ENCODE data around the gene ST6GALNAC5.
"Not testable (repeated sequence)": the region's sequence is repeated elsewhere in the genome, so short reads cannot be mapped to it uniquely, and the experiment has no call there.

The ST6GALNAC5 gene

DNA sequence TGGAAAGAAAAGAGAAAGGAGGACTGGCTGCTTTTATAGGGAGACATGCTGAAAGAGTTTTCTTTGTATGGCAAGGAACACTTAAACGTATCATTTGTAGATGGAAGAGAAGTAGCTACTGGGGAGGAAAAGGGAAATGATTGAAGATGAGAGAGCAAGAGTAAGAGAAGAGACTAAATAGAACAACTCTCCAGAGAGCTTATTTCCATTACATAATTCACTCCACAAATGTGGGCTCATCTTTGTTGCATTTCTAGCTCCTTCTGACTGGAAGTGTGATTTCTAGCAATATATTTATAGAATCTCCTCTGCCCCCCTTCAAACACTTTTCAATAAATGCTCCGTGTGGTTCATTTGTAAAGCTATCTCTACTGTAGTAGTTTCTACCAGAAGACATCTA is 71.0 kb downstream of the ST6GALNAC5 start:
- DNase-seq (ENCODE audit: low spot score): no peak

DNA sequence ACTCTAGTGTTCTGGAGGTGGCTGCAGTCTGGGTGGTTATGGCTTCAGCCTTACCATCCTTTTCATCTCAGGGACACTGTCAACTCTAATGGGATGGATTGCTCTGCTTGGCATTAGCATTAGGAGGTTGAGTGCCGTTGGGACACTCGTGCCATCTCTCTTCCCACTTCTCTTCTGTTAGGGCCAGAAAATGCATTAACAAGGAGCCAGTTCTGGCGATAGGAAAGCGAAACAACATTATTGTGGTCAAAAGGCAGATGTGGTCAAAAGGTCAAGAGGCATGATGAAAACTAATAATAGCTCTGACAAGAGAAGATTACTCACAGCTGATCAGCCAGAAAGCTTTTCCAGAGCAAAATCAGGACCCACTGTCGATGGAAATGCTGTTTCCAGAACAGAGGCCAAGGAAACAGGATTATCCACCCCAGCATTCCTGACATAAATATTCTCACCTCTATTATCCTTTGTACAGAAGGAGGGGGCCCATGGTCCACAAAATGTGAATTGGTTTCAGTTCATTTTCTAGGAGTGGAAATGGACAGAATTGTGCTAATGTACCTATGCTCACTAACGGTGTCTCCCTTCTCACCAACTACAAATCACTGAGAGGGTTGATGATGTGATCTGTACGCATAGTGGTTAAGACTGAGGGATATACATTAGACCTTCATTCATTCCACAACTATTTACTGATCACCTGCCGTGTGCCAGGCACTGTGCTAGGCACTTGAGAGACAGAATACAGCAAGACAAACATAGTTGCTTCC is 72.0 kb downstream of the ST6GALNAC5 start:
- DNase-seq (ENCODE audit: low spot score): no peak

DNA sequence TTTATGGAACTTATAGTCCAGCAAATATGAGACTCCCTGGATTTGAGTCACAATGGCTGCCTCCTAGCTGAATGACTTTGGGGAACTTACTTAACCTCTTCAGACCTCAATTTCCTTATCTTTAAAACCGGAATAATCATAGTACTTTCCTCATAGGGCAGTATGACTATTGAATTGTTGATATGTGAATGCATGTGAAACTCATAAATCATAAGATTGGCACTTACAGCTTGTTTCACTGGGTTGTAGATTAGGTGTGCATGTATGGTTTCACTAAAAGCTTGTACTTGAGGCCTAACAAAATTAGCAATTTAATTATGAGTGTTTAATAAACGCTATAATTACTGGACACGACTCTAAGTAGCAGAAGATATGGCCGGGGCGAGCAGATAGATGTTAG is 72.5 kb downstream of the ST6GALNAC5 start:
- DNase-seq (ENCODE audit: low spot score): no peak

DNA sequence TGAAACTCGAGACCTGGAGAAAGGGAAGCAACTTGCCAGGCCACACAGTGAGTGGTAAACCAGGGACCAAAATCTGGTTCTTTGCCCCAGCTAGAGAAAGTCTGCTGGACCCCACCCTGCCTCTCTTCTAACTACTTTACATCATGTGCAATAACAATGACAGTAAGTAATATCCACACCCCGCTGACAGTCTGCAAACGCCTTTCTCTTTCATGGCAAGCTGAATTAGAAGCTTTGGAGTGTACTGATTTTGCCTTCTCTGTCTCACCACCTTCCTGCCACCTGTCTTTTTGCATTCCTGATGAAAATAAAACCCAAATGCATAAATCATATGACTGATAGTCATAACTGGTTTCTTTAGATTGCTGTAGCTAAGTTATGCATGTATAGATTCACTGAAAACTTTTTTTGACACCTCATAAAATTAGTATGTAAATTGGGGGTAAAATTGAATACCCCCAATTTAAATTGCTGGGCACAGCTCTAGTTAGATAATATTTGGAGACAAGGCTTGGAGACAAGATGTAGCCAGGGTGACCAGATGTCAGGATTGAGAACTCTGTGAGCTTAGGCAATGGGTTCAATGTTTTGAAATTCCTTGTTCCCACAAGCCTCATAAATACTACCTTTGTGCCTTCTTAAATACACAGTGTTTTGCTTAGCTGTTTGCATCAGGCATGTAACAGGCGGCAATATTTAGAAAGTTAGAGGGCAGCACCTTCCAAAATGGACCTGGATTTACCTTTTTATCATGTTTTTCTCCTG is 73.5 kb downstream of the ST6GALNAC5 start:
- DNase-seq (ENCODE audit: low spot score): no peak

DNA sequence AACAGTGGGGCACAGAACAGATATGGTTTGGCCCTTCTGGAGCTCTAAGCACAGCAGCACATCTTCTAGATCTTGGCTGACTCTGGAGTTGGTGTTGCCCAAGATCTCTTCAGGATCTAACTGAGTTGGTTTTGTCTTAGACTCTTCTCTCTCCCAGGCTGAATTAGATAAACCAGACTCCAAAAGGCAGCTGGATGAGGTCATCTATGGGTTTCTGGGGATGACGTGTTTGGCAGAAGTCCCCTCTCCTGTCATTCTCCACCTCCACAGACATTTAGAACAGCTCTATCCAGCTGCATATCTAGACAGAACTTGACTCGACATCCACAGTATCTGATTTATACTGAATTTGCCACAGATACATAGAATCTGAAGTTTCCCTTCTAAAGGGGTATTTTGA is 75.3 kb downstream of the ST6GALNAC5 start:
- DNase-seq (ENCODE audit: low spot score): no peak

DNA sequence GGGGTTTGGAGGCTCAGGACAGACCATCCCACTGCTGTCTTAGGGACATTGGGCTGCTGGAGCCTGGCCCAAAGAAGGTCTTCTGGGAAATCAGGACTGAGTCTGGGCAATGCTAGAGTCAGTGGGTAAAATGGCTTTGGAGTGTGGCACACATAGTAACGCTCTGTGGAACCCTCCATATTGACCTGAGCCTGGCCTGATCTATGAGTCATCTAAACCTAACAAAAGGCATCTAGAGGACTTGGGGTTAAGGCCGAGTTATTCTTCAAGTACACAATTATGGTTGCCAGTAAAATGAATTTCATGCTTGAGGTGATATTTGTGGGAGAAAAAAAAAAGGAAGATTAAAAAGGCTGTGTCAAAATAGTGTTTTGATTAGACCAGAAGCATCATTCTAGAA is 77.7 kb downstream of the ST6GALNAC5 start:
- DNase-seq (ENCODE audit: low spot score): no peak

DNA sequence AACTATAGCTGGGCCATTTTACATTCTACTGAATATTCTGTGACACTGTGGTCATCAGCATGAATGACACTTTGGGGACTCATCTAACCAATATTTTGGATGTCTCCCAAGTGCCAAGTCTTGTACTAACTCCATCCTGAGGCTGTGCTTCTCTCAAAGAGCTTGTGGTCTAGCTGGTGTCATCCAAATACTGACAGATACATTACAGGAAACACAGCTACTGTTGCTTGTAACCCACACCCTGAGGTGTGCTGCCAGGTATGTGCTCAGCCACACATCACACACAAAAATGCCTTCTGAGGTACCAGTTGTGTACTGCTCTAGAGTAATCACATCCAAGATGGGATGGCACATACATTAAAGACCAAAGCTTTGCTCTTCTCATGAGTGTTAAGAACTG is 81.6 kb downstream of the ST6GALNAC5 start:
- DNase-seq (ENCODE audit: low spot score): no peak

DNA sequence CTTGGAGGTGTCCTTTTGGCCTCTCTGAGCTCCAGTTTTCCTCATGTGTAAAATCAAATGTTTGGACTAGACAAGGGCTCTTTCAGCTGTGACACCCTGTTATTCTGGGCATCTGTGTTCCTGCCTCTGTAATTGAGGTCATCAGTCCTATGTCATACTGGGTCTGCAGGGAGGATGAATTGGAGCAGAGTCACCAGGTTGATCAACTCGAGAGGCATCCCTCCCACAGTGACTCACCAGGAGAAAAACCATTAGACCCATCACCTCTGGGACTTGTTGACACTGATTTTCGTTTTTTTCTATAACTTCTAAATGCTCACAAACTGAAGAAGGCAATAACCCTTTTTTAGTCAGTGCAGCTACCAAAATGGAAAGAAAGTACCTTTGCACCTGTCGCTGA is 82.2 kb downstream of the ST6GALNAC5 start:
- no peak for DNase-seq (ENCODE audit: low spot score)

DNA sequence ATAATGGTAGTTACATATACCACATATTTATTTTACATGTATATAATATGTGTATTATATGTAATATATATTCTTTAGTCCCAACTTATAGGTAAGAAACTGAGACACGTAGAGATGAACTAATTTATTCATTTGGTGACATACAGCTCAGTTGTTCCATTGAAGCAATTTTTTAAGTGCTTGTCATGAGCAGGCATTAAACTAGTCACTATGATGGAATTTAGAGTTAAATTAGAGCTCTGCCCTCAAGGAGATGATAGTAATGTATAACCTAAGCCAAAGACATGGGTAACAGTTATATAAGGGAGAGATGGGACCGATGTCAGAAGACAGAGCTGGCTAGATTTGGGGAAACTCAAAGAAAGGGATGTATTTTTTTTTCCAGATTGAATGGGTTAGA is 83.0 kb downstream of the ST6GALNAC5 start:
- no peak for DNase-seq (ENCODE audit: low spot score)

DNA sequence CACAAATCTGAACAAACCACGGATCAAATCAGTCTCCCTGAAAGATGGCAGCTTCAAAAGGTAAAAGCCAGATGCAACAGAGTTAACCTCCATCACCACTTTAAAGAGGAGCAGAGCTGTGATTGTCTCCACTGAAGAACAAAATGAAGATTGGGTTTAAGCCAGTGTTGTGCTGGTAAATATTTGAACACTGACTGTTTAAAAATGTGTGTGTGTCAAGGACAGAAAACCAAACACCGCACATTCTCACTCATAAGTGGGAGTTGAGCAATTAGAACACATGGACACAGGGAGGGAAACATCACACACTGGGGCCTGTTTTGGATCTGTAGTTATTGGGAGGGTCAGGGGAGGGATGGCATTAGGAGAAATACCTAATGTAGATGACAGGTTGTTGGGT is 83.9 kb downstream of the ST6GALNAC5 start:
- DNase-seq (ENCODE audit: low spot score): no peak

DNA sequence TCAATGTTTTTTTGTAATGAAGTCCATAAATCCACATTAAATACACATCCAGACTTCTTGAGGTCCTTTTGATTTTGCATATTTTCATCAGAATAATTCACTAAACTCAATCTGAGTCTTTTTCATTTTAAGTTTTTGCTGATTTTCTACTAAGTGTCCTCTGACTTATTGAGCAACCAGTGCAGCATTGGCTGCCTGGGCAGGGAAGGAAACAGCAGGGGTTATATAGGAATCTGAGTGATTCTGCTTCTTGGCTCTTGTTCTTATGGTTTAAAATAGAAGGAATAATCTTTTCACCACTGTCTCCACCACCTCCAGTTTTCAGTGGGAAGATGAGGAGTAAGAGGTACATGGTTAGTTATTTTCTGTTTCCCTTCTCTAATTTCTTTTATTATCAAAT is 88.4 kb downstream of the ST6GALNAC5 start:
- DNase-seq (ENCODE audit: low spot score): no peak

DNA sequence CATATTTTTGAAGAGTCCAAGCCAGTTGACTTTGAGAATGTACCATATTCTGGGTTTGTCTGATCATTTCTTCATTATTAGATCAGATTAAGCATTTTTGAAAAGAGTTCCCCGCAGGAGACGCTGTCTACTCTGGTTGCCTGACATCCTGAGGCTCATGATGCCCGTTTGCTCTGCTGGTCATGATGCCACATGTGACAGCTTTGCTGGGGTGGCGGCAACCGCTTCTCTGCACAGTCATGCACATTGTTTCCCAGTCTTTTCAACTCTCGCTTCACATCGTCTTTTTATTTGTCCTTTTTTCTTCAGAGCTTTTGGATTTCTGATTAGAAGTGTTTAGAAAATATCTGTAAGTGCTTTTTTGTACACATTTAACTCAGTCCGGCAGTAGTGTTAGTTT is 90.7 kb downstream of the ST6GALNAC5 start:
- DNase-seq (ENCODE audit: low spot score): no peak

DNA sequence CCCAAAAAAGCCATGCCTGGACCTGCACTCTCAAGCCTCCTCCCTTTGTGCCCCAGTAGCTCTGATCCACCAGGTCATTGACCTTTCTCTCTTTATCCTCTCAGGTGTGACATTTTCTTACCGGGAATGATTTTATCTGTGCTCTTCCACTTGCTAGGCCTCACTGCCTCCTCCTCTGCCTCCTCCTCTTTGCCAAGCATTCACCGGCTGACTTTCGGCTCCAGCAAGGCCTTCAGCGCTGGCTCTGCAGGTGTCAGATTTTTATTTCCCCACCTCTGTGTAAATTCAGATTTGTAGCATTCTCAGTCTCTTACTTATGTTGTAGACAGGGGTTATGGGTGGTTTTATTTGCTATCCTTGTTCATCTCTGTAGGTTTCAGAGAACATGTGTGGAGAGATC is 91.5 kb downstream of the ST6GALNAC5 start:
- no peak for DNase-seq (ENCODE audit: low spot score)

DNA sequence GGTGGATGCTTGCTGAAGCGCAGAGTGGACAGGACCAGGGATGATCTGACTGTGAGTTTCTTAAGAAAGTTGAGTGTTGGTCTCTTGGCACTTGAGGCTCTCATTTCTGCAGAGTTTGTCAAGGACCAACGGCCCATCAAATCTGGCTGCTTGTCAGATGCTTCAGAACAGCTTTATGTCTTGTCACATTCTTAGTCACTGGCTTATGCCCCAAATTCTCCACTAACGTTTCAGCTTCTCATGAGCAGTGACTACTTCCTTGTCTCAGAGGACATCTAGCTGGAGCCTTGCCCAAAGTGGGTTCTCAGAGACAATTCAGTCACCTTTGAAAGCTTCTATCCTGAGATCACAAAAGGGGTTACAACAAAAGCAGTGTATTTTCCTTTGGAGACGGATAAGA is 92.3 kb downstream of the ST6GALNAC5 start:
- no peak for DNase-seq (ENCODE audit: low spot score)

DNA sequence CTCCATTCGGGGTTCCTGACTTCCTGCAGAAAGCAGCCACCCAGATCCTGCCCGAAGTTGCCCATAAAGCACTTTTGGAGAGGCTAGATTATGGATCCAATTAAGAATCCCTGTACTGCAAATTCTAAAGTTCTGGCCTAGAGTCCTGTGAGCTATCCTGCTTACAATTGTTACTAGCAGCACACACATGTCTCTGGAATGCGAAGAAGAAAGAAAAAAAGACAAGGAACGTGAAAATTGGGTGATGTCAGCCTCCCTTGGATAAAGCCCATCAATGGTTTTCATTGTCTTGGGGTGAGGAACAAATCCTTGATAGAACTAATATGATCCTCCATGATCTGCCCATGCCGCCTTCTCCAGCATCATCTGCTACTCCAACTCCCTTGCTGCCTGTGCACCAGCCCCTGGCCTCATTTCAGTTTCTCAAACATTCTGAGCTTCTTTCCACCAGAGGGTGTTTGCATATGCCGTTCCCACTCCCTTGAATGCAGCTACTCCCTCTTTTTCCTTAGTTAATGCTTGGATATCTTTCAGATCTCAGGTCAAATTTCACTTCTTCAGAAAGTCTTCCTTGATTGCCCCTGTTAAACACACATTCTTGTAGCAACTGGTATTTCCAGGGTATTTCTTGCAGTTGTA is 94.0 kb downstream of the ST6GALNAC5 start:
- DNase-seq (ENCODE audit: low spot score): no peak

DNA sequence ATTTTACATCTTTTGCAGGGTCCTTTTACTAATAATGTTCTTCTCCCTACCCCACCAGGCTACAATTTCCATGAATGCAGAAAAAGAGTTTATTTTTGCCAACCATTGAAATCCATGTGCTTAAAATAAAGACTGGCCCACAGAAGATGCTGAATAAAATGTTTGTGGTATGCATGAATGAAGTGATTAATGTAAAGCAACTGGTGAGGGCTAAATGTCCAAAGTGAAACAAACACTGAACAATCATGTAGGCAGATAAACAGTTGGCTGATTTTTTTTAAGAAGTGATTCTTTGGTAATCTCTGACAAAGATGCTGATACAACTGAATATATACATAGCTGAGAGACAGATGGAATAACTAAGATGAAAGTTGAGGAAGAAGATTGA is 94.5 kb downstream of the ST6GALNAC5 start:
- no peak for DNase-seq (ENCODE audit: low spot score)

DNA sequence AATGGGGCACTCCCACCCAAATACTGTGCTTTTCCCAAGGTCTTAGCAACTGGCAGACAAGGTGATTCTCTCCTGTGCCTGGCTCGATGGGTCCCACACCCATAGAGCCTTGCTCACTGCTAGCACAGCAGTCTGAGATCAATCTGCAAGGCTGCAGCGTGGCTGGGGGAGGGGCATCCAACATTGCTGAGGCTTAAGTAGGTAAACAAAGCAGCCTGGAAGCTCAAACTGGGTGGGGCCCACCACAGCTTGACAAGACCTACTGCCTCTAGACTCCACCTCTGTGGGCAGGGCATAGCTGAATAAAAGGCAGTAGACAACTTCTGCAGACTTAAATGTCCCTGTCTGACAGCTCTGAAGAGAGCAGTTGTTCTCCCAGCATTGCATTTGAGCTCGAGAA is 114.0 kb downstream of the ST6GALNAC5 start:
- not testable (repeated sequence) for DNase-seq (ENCODE audit: low spot score)

DNA sequence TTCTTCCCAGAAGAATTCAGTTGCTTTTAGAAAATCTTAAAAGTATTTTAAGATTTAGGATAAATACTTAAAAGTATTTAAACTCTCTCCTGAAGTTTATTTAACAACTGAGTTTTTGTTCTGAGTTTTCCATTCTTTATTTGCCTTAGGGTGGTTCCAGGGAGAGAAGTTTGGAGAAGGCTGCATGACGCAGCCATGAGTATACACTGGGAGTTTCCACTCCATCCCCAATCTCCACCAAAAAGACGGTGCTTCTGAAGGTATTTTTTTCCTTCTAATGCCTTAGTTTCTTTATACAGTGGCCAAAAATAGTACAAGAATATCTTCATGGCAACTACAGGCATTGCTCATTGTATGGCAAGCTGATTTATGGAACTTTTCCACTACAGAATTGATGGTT is 122.7 kb downstream of the ST6GALNAC5 start:
- DNase-seq (ENCODE audit: low spot score): no peak

DNA sequence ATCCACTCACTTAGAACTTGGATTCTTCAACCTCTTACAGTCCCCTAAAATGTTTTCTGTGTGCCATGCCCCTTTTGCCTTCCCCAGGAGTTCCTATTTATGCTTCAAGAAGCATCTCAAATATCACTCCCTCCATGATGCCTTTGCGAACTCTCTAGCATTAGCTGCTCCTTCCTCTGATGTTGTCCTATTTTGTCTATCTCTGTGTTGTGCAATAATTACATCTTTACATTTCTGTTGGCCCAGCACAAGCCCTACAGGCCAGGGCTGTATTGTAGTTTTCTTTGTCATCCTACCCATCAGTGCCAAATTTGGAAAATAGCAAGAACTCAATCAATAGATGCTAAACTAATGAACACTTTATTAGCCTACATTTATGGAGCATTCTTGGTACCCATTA is 125.8 kb downstream of the ST6GALNAC5 start:
- DNase-seq (ENCODE audit: low spot score): no peak

DNA sequence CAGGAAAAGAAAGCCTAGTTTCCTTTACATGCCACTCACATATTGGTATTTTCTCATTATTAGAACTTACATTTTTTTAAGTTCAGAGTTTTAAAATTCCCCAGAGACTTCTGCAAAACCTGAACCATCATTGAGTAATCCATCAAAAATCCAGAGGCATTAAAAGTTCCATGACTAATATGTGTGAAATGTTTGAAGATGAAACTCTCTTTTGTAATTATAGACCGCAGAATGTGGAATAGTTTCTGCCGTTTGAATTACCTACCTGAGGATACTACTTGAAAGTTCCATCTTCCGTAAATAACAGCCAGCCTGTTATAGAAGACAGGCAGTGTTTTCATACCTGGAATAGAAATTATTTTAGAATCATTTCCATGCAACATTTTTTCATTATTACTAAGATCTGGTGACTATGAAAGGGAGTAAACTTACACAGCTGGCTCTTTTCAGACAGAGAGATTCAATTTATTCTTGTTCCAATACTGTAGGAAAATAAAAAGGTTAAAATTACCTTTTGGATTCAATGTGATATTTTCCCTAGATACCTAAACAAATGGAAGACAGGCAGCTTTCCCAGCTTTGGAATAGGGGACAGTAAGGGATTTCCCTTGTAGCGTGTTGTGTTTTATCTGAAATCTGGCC is 131.4 kb downstream of the ST6GALNAC5 start:
- no peak for DNase-seq (ENCODE audit: low spot score)

DNA sequence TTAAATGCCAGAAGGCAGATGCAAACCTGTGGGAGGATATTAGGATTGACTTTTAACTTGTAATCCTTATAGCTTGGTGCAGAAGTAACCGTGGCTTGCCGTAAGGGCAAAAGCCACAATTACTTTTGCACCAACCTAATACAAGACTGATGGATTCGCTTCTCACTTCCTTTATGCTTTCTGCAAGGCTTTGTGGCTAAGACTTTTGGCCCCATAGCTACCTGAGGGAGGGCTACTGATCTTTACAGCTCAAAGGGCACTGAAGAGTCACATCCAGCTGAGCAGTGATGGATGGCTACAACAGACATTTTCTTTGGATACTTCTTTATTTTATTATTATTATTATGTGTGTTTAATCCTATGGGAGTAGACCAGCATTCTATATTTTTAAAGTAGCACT is 140.4 kb downstream of the ST6GALNAC5 start:
- no peak for DNase-seq (ENCODE audit: low spot score)

DNA sequence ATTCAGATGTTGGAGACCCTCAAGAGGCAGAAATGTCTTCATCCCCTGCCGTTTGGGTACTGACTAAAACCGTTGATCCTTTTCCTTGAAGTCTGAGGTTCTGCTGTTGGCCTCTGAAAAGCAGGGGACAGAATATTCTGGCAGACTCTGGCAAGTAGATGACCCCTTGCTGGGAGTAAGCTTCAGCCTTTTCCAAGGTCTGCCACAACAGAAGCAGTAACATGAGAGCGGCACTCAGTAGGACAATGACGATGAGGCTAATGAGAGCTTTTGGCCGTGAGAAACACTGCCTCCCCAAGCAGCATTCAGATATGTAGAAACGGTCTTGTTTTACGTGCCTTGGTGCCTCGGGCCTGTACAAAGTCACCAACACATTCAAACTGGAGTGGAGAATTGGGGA is 143.7 kb downstream of the ST6GALNAC5 start:
- DNase-seq (ENCODE audit: low spot score): no peak

DNA sequence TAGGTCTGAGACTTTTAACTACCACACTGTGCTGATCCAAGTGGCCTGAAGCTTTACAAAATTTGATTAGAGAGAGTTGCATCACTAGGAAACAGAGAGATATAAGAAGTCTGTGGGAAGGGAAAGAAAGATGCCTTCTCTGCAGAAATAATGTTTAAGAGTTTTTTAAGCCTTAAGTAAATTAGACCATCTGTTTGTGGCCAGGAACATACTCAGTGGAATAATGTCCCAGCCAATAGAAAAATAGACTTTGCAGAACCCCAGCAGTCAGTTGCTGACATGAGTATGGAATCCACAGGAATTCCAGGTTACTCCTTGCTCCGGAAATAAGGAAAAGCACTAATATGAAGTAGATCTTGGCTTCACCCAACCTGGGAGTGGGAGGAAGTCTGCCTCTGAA is 144.8 kb downstream of the ST6GALNAC5 start:
- no peak for DNase-seq (ENCODE audit: low spot score)
